AG09319 (cell line): ENCODE data around the gene LAYN.

Experiments used
- DNase-seq: peaks from one replicate; pipeline ENCODE4 v3.0.0-alpha.2; 2010; ENCODE audit warnings: low read depth; ENCODE audit errors: extremely low read depth
- TF ChIP-seq, protein P1 (sequence below): IDR thresholded peaks from 2 replicates; pipeline ENCODE4 v1.5.1; 2011; ENCODE audit warnings: low read depth, mild to moderate bottlenecking, inconsistent platforms, low read length, moderate library complexity

The LAYN gene, protein sequence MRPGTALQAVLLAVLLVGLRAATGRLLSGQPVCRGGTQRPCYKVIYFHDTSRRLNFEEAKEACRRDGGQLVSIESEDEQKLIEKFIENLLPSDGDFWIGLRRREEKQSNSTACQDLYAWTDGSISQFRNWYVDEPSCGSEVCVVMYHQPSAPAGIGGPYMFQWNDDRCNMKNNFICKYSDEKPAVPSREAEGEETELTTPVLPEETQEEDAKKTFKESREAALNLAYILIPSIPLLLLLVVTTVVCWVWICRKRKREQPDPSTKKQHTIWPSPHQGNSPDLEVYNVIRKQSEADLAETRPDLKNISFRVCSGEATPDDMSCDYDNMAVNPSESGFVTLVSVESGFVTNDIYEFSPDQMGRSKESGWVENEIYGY

DNA sequence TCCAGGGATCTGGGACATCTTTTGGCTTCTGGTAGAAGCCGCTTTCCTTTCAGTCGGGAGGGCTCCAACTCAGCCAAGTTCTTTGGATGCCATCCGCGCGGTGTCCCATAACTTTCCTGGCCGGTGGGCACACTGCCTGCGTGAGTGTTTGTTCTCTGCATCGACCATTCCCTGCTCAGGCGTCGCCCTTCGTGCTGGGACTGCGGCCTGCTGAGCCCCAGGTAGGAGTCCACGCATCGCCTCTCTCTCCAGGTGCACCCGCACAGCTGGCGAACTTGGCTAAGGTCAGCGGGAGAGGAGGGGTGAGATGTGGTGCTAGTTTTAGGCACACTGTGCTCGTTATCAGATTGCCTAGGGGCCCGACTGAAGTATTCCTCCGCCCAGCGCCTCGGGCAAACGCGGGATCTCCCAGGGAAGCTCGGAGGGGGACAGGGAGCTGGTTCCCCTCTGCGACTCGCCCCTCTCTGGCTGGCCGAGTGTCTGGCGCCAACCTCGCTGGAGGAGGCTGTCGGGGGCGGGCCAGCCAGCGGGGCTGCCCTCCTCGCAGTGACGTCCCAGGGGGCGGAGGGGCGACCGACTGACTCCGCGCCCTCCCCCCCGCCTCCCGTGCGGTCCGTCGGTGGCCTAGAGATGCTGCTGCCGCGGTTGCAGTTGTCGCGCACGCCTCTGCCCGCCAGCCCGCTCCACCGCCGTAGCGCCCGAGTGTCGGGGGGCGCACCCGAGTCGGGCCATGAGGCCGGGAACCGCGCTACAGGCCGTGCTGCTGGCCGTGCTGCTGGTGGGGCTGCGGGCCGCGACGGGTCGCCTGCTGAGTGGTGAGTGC lies at the start of gene LAYN:
LAYN (plus strand) TSS at position 607 of the 823 bp plus-strand sequence; CDS start at position 731, 124 bp downstream.
- DNase-seq, result no peak
- TF ChIP-seq, protein P1, sequence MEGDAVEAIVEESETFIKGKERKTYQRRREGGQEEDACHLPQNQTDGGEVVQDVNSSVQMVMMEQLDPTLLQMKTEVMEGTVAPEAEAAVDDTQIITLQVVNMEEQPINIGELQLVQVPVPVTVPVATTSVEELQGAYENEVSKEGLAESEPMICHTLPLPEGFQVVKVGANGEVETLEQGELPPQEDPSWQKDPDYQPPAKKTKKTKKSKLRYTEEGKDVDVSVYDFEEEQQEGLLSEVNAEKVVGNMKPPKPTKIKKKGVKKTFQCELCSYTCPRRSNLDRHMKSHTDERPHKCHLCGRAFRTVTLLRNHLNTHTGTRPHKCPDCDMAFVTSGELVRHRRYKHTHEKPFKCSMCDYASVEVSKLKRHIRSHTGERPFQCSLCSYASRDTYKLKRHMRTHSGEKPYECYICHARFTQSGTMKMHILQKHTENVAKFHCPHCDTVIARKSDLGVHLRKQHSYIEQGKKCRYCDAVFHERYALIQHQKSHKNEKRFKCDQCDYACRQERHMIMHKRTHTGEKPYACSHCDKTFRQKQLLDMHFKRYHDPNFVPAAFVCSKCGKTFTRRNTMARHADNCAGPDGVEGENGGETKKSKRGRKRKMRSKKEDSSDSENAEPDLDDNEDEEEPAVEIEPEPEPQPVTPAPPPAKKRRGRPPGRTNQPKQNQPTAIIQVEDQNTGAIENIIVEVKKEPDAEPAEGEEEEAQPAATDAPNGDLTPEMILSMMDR, result no peak

DNA sequence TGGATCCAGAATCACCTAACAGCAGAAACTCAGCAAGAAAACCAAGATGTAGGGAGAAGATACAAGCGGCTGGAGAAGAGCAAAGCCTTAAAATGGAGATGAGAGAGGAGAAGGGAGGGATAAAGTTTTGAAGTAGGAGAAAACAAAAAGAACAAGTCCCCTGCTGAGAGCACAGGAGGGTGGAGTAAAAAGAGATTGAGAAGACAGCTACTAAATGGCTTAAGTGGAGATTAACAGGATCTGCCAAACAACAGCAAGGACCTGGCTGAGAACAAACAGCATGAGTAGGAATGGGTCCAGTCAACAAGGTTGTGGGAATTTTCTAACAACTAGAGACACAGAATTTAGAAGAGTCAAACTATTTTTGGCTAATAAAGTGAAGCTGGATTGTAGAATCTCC lies 46.5 kb upstream of the LAYN start:
- DNase-seq, result no peak
- TF ChIP-seq, protein P1, result no peak

DNA sequence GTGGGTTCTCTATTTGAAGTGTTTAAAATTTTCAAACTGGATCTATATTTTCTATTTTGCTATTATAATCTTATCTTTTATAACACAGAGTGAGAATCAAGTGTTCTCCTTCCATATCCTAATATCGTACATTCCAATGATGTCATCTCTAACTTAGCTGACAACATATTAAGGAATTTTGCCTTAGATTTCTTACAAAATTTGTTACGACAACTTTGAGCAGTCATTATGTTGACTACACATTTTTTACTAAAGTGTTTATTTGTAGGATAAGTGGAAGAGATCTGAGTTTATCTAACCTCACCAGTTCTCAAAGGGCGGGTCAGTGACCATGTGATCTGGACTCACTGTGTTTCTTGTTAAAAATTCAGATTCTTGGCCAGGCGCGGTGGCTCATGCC lies 41.0 kb upstream of the LAYN start:
- DNase-seq, result no peak
- TF ChIP-seq, protein P1, result no peak

DNA sequence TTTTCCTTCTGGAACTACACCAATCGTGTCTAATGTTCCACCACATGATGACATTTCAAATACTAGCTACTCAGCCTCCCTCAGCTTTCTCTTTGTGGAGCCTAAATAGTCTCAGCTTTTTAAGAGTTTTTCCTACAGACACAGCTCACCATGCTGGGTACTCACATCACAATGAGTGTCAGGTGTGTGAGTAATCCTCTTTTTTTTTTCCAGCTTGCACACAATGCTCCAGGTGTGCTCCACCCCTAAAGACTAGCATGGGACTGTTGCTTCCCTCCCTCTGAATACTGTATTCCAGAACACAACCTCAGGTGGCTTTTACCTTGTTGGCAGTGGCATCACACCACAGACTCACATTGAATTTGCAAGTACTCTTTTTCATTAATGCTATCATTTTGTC lies 40.0 kb upstream of the LAYN start:
- DNase-seq, result no peak
- TF ChIP-seq, protein P1, result no peak

DNA sequence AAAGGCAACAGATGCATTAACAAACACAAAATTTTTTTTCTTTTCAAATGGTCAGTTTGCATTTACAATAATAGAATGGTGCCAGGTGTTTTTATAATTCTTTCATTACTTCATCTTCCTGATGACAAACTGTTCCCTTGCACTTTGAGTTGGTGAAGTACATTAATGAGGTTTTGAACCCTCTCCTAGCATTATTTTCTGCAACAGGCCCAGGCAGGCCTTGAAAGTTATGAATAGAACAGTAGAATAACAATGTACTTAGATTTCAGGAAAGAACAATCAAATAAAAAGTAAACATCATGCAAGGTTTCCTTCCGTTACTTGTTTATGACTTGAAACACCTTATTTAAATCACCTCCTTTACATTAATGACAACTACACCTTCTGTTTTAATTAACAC lies 37.9 kb upstream of the LAYN start:
- TF ChIP-seq, protein P1, result no peak
- no peak for DNase-seq

DNA sequence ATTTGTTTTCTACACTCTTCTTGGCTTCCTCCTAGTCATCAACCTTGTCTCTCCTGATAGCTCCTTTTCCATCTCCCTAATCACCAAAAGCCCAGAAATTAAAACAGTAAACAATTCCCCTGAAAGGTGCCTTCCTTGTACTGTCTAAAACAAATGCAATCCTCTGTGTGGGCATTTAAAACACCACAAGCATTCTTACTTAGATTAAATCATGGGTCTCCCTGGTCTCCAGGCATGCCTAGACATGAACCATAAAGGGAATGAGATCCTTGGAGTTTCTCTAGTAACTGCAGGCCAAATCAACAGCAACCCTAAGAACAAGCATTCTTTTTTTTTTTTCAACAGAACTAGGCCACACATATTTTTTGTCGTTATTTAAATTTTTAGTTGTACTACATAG lies 30.2 kb upstream of the LAYN start:
- no peak for DNase-seq
- TF ChIP-seq, protein P1, result no peak
